IPS-NIHi7 (cell line): ENCODE data around the gene PRM1.
A peak's percentile ranks its signal among the peaks of the same experiment; 100 is the strongest.

Experiments used
- DNase-seq: peaks from one replicate; pipeline ENCODE4 v3.0.0; 2012; ENCODE audit warnings: mixed read lengths; ENCODE audit errors: extremely low spot score

PRM1 gene

GRCh38 chr16:11280616-11281522 is at the start of gene PRM1:
Gene PRM1, minus strand, starts transcription at chr16:11281330. Its CDS starts 92 bp downstream, at chr16:11281238.
- DNase-seq: no peak

GRCh38 chr16:11330526-11331237 is 49.6 kb upstream of the PRM1 start:
- no peak for DNase-seq

- no peak for DNase-seq
Measured at GRCh38 chr16:11329891-11330290, 48.8 kb upstream of the PRM1 start.

- peak; percentile 71 for DNase-seq
Measured at GRCh38 chr16:11329071-11329491, 48.0 kb upstream of the PRM1 start.

- peak; percentile 88 for DNase-seq
Measured at GRCh38 chr16:11328172-11329070, 47.3 kb upstream of the PRM1 start.

GRCh38 chr16:11327277-11328171 is 46.4 kb upstream of the PRM1 start:
- DNase-seq: no peak

GRCh38 chr16:11326737-11327276 is 45.7 kb upstream of the PRM1 start:
- DNase-seq: no peak

- DNase-seq: no peak
Measured at GRCh38 chr16:11326084-11326736, 45.1 kb upstream of the PRM1 start.

GRCh38 chr16:11325404-11326083 is 44.4 kb upstream of the PRM1 start:
- no peak for DNase-seq

GRCh38 chr16:11323551-11324336 is 42.6 kb upstream of the PRM1 start:
- DNase-seq: no peak

GRCh38 chr16:11322823-11323222 is 41.7 kb upstream of the PRM1 start:
- no peak for DNase-seq

GRCh38 chr16:11321662-11322061 is 40.5 kb upstream of the PRM1 start:
- DNase-seq: no peak

GRCh38 chr16:11320170-11320569 is 39.0 kb upstream of the PRM1 start:
- DNase-seq: no peak

- no peak for DNase-seq
Measured at GRCh38 chr16:11319529-11320146, 38.5 kb upstream of the PRM1 start.

GRCh38 chr16:11318817-11319216 is 37.7 kb upstream of the PRM1 start:
- DNase-seq: no peak

- DNase-seq: peak; percentile 66
Measured at GRCh38 chr16:11316331-11317015, 35.3 kb upstream of the PRM1 start.

GRCh38 chr16:11315510-11315909 is 34.4 kb upstream of the PRM1 start:
- peak; percentile 88 for DNase-seq
